NK-92 (cell line): Measurements from ENCODE around the gene METTL9.
"Not testable (repeated sequence)": the region's sequence is repeated elsewhere in the genome, so short reads cannot be mapped to it uniquely, and the experiment has no call there.

Experiments
- DNase-seq: peaks from one replicate; lab custom pipeline; 2025; ENCODE audit not compliant: unreplicated experiment; lab: John Stamatoyannopoulos, UW

Gene METTL9

DNA sequence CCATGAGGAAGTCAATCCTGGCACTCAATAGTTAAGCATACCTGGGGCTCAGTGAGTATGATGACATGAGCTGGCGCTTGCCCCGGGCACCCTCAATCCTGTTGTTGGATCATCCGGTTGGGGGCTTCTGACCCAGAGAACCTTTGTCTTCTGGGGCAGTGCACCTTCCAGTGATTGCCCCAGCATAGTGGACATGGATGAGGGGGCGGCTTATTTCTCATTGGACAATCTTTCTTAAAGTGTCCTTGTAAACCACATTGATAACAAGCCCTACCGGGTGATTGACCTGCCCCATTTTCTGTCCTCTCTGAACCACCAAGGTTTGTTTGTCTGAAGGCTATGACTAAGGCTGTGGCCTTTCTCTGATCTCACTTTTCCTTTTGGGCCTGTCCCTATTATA lies 34.8 kb downstream of the METTL9 start:
- no peak for DNase-seq

DNA sequence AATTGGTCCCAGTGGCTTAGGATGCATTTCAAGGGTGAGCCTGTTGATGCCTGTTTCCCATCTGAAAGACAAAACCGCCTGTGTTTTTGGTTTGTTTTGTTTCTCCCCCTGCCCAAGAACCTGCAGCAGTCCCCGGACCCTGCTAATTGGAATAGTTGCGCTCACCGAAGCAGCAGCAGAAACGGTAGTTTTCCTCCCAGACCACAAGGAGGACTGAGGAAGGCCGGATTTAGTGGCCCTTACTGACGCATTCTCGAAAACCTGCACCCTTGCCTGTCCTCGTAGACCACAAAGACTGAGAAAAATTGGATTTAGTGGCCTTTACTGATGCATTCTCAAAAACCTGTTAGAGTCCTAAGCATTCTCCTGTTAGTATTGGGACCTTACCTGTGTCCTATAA lies 36.3 kb downstream of the METTL9 start:
- not testable (repeated sequence) for DNase-seq

DNA sequence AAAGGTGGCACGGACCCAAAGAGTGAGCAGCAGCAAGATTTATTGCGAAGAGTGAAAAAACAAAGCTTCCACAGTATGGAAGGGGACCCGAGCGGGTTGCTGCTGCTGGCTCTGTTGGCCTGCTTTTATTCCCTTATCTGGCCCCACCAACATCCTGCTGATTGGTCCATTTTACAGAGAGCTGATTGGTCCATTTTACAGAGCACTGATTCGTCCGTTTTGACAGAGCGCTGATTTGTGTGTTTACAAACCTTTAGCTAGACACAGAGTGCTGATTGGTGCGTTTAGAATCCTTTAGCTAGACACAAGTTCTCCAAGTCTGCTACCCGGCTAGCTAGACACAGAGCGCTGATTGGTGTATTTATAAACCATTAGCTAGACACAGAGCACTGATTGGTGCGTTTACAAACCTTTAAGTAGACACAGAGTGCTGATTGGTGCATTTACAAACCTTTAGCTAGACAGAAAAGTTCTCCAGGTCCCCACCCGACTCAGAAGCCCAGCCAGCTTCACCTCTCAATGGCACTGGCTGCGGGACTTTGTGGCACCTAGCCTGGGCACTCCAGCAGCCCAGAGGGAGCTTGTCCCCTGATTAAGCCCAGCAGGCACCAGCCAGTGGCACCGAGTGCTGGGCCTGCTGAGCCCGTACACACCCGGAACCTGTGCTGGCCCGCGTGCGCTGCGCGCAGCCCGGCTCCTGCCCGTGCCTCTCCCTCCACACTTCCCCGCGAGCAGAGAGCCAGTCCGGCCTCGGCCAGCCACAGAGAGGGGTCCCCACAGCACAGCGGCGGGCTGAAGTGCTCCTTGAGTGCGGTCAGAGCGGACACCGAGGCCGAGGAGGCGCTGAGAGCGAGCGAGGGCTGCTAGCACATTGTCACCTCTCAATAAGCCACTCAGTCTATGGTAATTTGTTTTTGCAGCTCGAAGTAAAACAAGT lies 37.9 kb downstream of the METTL9 start:
- DNase-seq = no peak

DNA sequence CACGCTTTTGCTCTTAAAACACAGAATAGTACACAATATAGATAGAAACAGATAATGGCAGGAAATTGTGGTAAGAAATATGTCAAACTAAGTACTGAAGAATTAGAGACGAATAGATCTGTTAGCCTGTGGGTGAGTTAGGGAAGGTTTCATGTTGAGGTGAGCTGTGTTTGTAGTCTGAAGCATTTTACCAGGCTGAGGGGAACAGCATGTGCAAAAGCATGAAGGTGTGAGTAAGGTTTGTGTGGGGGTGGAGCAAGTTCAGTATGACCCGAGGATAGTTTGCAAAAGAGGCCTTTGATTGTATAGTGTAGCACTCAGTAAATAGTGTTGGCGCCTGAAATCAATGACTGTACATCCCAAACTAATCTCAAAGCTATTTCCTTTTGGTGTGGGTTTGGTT lies 39.2 kb downstream of the METTL9 start:
- no peak for DNase-seq

DNA sequence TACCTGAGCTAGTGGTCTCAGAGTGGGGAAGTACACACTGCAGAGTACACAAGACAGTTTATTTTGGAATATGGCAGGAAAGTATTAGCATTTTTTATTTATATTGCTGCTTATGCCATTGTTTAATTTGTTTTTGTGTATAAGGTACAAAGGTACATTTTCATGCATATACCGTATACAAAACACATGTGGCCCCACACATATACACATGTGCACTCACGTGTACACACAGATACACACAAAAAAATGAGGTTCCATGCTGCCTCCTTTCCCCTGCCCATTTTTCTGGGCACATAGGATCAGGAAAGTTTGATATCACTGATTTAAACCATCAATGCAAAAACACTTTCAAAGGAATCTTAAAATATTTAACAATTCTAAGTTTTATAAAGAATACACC lies 40.1 kb downstream of the METTL9 start:
- DNase-seq = no peak

DNA sequence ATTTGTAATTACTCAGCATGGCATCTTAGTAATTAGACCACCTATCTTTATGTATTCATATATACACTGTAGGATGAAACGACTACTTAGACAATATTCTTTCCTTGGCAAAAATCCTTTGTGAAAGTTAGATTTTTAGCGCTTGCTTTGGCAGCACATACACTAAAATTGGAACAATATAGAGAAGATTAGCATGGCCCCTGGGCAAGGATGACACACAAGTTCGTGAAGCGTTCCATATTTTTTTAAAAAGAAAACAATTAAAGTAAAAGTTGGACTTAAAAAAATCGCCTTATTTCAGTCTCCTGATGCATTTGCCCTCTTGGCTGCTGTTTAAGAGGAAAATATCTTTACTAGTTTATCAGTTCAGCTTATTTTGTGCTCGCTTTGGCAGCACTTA lies 42.5 kb downstream of the METTL9 start:
- no peak for DNase-seq

DNA sequence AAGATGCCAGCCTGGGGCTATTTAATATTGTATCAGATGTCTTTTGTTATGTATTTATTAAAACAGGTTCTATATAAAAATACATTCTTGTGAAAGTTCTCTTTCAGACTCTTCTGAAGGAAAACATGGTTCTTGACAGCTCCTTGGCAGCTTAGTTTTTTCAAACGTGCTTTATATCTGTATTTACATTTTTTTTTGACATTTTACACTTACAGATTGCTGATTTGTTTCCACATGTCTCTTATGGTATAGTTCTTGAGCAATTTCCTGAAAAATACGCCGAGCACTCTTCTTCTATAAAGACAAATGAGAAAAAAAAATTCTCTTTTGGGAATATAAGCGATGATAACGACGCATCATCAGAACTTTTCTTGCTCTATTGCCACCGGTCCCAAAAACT lies 43.5 kb downstream of the METTL9 start:
- DNase-seq = no peak

DNA sequence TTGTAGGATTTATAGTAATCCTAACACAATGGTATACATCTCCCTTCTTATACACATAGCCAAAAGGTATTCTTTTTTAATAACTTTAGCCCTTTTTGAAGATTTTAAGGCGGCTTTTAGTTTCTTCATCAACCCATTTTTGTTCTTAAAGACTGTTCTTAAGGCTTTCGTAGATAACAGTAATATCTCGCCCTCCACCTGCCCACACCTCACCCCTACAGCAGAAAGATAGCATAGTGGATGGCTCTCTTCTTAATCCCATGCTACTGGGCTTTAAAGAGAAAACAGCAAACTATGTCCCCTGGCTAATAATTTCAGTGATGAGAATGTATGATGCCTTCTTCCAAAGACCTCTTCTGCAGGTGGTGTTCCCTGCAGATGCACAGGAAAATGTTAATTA lies 44.4 kb downstream of the METTL9 start:
- DNase-seq = no peak

DNA sequence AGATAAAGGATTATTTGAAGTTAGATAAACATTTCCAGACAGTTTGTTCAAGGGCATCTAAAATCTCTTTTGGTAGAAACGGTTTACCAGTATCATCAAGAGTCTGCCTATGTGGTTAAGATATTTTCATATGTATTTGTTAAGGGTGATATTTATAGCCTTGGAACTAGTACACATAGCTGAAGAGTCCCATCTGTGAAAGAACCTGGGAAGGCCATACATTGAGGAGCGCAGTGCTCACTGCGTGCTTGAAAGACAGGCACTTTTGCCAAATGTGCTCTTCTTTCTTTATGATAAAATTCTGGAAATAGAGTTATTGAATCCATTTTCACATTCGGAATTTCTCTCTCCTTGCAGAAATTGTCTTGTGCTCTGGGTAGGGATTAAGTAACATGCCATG lies 45.3 kb downstream of the METTL9 start:
- no peak for DNase-seq

DNA sequence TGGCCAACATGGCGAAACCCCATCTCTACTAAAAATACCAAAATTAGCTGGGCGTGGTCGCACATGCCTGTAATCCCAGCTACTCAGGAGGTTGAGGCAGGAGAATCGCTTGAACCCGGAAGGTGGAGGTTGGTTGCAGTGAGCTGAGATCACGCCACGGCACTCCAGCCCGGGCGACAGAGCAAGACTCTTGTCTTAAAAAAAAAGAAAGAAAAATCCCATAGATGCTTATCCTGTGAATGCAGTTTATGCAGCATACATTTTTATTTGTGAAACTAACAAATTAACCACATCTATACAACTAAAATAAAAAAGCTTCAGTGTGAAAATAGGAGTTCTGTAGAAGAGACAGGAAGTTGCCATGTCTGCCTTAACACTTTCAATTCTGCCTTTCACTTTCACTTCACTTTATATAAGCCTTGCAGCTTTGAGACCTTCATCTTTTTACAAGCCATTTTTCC lies 45.9 kb downstream of the METTL9 start:
- DNase-seq = no peak

DNA sequence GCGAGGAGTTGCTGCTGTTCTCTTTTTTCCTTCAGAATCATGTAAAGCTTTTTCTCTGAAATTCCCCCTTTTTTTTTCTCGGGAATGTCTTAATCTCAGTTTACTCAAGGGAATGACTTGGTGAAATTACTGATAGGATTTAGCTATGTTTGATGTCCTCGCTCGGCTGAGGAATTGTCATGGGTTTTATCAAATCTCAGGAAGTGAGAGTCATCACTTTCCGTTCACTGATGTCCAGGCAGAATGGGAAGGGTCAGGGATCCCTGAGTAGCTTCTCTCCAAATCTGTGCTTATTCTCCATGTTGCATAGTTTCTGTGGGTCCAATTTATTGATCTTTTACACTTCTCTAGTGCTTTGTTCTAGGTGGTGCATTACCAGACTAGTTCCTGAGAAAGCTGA lies 46.7 kb downstream of the METTL9 start:
- DNase-seq = no peak

DNA sequence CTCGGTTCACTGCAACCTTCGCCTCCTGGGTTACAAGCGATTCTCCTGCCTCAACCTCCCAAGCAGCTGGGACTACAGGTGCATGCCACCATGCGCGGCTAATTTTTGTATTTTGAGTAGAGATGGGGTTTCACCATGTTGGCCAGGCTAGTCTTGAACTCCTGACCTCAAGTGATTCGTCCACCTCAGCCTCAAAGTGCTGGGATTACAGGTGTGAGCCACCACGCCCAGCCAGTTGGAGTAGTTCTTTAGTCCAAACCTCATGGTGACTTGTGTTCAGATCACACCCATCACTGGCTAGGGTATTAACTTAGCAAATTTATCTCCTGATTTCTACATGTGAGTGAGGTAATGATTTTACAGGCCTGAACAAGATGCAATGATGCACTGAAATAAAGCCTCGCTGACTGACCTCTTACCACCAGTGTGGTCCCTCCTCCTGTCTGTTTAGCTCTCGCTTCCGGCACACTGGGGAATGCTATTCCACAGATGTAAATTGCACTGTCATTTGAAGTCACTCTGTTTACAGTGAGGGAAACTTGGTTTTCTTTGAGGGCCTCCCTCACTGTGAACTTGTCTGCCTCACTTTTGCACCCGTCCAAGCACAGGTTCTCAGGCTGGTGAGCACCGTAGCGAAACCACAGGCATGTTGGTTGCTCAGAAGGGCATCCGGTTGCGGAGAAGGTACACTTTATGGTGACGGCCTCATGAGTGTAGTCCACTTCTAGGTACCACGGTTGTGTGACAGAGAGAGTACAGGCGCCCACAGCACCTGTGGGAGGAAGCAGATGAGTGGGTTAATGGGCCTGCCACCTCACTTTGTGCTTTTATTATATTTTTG lies 47.6 kb downstream of the METTL9 start:
- DNase-seq = no peak

DNA sequence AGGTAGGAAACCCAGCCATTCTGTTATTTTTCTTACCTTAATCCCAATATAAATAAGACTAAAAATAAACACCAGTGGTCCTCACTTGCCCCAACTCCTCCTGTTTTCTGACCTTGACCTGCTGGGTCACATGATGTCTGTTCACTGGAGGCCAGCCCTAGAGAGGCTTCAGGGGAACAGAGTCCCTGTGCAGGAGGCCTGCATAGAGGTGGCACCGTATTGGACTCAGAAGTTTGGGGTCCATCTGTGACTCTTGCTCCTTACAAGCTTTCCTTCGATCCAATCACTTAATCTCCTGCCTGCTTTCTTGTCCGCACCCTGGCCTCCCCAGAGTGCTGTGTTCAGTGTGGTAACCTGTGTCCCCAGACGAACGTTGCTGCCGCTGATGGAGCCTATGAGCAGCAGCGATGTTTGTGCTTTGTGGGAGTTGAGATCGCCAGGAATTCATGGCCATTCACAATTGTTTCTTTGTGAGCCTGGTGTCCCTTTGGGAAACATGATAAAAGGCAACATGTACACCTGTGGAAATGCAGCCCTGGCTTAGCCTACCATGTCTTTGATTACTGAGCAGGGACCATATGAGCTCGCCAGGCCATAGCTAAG lies 48.3 kb downstream of the METTL9 start:
- no peak for DNase-seq

DNA sequence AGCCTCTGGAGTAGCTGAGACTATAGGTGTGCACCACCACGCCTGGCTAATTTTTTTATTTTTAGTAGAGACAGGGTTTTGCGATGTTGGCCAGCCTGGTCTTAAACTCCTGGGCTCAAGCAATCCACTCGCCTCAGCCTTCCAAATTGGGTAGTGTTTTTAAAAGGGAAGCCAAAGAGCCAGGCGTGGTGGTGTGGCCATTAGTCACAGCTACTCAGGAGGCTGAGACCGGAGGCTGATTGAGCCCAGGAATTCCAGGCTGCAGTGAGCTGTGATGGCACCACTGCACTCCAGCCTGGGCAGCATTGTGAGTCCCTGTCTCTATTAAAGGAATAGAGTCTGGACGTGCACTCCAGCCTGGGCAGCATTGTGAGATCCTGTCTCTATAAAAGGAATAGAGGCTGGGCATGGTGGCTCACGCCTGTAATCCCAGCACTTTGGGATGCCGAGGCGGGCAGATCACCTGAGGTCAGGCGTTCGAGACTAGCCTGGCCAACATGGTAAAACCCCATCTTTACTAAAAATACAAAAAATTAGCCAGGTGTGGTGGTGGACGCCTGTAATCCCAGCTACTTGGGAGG lies 50.5 kb downstream of the METTL9 start:
- DNase-seq = not testable (repeated sequence)

DNA sequence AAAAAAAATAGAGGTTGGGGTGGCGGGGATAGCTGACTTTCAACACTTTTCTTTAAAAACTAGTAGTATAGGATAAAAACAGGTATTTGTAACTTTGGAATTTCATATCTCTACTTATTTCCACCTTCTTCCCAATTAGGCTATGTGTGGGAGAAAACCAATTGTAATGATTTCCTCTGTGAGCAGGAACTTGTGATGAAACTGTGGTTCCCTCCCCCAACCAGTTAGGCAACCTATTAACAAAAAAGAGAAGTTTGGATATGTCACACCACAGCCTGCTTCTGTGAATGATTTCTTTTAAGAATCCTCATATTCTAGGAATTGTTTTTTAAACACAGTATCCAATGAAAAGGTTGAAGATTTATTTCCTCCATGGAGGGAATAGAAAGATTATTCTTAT lies 51.1 kb downstream of the METTL9 start:
- DNase-seq = no peak

DNA sequence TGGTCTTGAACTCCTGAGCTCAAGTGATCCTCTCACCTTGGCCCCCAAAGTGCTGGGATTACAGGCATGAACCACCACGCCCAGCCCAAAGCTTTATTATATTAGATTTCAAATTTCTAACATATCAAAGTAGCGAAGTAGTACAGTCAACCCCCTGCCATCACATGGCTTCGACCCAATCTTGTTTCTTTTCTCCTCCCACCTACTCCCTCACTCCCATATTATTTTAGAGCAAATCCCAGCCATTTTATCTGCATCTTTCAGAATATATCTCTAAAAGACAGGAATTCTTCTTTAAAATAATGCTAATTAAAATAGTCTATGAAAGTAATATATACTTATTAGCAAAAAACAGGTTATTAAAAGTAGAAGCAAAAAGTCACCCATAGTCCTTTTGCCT lies 52.1 kb downstream of the METTL9 start:
- no peak for DNase-seq

DNA sequence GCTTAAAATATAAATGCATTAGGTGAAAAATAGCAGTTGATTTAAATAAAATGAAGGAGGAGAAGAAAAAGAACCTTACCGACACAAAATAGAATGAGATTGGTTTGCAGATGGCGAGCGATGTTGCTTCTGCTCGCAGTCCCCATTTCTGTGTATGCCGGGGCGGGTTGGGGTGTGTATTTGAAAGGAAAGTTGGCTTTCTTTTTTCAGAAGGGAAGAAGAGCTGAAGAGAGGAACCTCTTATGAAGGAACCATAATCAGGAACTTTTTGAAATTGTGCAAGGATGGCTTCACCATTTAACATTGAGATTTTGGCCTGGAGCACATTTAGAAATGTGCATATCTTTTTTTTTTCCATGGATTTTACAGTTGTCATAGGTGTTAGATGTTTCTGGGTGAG lies 53.1 kb downstream of the METTL9 start, which contains the start of gene IGSF6:
Gene IGSF6, minus strand, starts transcription at position 156 of the 400 bp plus-strand sequence. Its CDS starts 10 bp downstream, at position 146.
- DNase-seq = no peak

DNA sequence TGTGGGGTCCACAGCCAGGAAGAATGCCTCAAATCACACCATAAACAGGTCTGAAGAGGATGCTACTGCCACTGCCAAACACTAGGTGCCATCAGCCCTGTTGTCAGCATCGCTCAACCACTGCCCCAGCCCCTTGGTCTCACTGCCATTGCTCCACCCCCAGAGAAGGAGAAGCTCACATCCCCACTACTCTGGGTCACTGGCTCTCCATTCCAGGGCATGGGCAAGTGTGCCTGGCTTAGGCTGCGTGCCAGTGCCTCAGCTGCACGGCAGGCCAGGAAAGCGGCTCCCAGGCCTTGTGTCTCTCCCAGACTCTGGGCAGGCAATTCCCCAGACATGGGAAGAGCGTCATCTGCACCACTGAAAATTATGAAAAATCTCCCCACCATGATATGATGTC lies 54.2 kb downstream of the METTL9 start:
- no peak for DNase-seq

DNA sequence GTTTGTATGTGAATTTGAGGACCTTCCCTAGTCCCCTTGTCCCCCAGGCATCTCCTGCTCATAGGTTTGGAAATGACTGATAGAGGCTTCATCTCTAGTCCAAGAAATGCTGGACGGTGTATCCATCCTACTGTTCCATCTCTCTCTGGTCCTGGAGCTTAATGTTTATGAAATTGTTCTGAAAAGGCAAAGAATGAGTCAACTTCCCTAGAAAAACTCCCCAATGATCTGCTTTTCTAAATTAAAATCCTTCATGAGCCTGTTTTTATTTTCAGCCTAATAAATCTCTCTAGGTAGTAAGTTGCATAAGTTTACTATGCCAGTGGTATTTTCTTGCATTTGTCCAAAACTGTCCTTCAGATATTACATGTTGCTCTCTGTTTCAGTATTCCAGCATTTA lies 55.1 kb downstream of the METTL9 start:
- no peak for DNase-seq

DNA sequence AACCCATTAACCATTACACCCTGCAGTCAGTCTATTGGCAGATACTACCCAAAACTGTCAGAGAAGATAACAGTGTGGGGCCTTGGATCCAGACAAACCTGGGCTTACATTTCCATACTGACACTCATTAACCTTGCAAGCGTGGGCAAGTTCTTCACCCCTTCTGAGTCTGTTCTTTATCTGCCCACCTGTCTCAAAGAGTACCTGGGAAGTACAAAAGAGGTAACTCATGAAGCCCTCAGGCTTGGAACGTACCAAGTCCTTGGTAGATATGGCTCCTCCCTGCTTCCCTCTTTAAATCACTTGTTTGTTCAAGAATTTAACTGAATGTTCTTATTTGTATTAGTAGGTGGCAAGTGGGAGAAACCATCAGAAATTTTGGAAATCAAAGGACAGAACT lies 55.5 kb downstream of the METTL9 start:
- DNase-seq = no peak
